ENCODE results near the gene DGKH.

- TF ChIP-seq TAF1 (IDR thresholded peaks at IDR 0.05; ENCODE audit: borderline replicate concordance, low read depth, low read length) (no peak), EZH2 (IDR thresholded peaks at IDR 0.05; ENCODE audit: borderline replicate concordance, control insufficient read depth, low read depth, low read length) (no peak), SUZ12 (IDR thresholded peaks at IDR 0.05; ENCODE audit: unreplicated experiment) (no peak), SMAD1 (IDR thresholded peaks at IDR 0.05; ENCODE audit: low read depth, partially characterized antibody) (no peak), POLR2AphosphoS2 (IDR thresholded peaks at IDR 0.05; ENCODE audit: low read depth, low read length) (no peak), PAX8 (IDR thresholded peaks at IDR 0.05) (no peak)
- TF ChIP-seq, protein P1, sequence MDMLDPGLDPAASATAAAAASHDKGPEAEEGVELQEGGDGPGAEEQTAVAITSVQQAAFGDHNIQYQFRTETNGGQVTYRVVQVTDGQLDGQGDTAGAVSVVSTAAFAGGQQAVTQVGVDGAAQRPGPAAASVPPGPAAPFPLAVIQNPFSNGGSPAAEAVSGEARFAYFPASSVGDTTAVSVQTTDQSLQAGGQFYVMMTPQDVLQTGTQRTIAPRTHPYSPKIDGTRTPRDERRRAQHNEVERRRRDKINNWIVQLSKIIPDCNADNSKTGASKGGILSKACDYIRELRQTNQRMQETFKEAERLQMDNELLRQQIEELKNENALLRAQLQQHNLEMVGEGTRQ (IDR thresholded peaks at IDR 0.05; ENCODE audit: borderline replicate concordance, low read depth, low read length) = no peak
Observed at GRCh38 chr13:42228527-42228926, 180.1 kb downstream of the DGKH start.
